SK-N-SH (cell line): ENCODE measurements around the gene CD86.

Experiments used
- EP300 ChIP-seq, 2 experiments: IDR thresholded peaks; 2 replicates each; pipeline versions ENCODE4 v1.4.0 to v1.6.1; 2012; ENCODE audit warnings: borderline replicate concordance in 1 of 2, low read depth in 1 of 2, low read length in 1 of 2
- EZH2phosphoT487 ChIP-seq: fragments of 200-600 bp; sonication (generic); IDR thresholded peaks from 2 replicates; pipeline ENCODE4 v1.6.1; 2017; ENCODE audit warnings: low read depth, mixed run types, mild to moderate bottlenecking, antibody characterized with exemption, moderate library complexity, borderline replicate concordance
- NRF1 ChIP-seq: IDR thresholded peaks from 2 replicates; pipeline ENCODE4 v1.6.1; 2012; ENCODE audit warnings: low read depth, mild to moderate bottlenecking, low read length
- TCF12 ChIP-seq: IDR thresholded peaks from 2 replicates; pipeline ENCODE4 v1.4.0; 2012
- USF1 ChIP-seq: IDR thresholded peaks from 2 replicates; pipeline ENCODE4 v1.4.0; 2012; ENCODE audit warnings: low read depth, borderline replicate concordance
- YY1 ChIP-seq: IDR thresholded peaks from 2 replicates; pipeline ENCODE4 v1.4.0; 2012; ENCODE audit warnings: low read depth, mild to moderate bottlenecking
- TF ChIP-seq, protein P1 (sequence below): fragments of 200-600 bp; sonication (generic); IDR thresholded peaks from 2 replicates; pipeline ENCODE4 v1.6.1; 2017; ENCODE audit warnings: antibody characterized with exemption, mild to moderate bottlenecking, moderate library complexity
- TF ChIP-seq, protein P2 (sequence below): IDR thresholded peaks from 2 replicates; pipeline ENCODE4 v1.4.0; 2012; ENCODE audit warnings: low read depth

DNA sequence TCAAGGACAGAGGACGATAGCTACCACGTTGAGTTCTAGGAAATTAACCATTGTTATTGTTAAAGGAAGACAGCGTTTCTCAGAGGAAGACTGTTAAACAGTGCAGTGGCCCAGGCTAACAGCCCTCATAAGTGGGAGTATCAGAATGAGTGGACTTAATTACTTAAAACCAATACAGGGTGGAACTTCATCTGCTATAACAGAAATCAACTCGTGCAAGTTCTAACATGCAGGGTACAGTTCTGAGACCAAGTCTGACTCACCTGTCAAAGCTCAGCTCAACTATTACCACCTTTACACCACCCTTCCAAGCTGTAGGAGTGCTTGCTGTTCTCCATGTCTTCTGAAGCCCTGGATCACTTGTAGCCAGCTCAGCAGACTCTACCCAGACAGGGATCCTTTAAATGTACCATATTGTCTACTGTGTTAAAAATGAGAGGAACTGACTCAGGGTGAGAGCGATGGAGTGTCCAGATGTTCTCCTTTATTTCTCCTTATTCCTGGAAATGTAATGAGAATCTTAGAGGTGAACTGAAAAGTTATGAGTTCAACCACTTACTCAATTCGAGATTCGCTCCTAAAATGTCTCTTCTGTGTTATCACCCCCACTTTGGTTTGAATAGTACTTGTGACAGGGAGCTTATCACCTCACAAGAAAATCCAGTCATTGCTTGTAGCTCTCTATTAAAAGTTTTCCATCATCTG, 26.5 kb downstream of the CD86 start:
- TF ChIP-seq USF1 (no peak), NRF1 (no peak), TCF12 (no peak), EZH2phosphoT487 (no peak), EP300 (IDR thresholded peaks at IDR 0.05; ENCODE audit: borderline replicate concordance in 1 of 2, low read depth in 1 of 2, low read length in 1 of 2) (no peak), YY1 (no peak)
- TF ChIP-seq, protein P1, sequence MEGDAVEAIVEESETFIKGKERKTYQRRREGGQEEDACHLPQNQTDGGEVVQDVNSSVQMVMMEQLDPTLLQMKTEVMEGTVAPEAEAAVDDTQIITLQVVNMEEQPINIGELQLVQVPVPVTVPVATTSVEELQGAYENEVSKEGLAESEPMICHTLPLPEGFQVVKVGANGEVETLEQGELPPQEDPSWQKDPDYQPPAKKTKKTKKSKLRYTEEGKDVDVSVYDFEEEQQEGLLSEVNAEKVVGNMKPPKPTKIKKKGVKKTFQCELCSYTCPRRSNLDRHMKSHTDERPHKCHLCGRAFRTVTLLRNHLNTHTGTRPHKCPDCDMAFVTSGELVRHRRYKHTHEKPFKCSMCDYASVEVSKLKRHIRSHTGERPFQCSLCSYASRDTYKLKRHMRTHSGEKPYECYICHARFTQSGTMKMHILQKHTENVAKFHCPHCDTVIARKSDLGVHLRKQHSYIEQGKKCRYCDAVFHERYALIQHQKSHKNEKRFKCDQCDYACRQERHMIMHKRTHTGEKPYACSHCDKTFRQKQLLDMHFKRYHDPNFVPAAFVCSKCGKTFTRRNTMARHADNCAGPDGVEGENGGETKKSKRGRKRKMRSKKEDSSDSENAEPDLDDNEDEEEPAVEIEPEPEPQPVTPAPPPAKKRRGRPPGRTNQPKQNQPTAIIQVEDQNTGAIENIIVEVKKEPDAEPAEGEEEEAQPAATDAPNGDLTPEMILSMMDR, result no peak
- TF ChIP-seq, protein P2, sequence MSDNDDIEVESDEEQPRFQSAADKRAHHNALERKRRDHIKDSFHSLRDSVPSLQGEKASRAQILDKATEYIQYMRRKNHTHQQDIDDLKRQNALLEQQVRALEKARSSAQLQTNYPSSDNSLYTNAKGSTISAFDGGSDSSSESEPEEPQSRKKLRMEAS, result no peak
